Ascending aorta (tissue), 2 donors: ENCODE measurements around the gene AKT2. TPM values are rescaled to one million over a fixed set of nuclear protein-coding genes. Genes with fewer than 3 reads are reported as not detected.
A peak's percentile ranks its signal among the peaks of the same experiment; 100 is the strongest.
"Not testable (repeated sequence)": the region's sequence is repeated elsewhere in the genome, so short reads cannot be mapped to it uniquely, and the experiment has no call there.

ENCODE experiments used
- DNase-seq, 2 donors: peaks; one replicate each; pipeline ENCODE4 v3.0.0-alpha.2; 2019; ENCODE audit warnings: low spot score in 2 of 2
- H3K27ac ChIP-seq, 2 donors: fragments of 200-600 bp; sonication (generic); one replicate each; pipeline ENCODE4 v1.5.1; 2016 to 2017; ENCODE audit warnings: mild to moderate bottlenecking in 1 of 2
- H3K27me3 ChIP-seq: fragments of 200-600 bp; sonication (generic); one replicate; pipeline ENCODE4 v1.5.1; 2017
- H3K36me3 ChIP-seq, 2 donors: fragments of 200-600 bp; sonication (generic); one replicate each; pipeline ENCODE4 v1.5.1; 2016
- H3K4me1 ChIP-seq, 2 donors: fragments of 200-600 bp; sonication (generic); one replicate each; pipeline ENCODE4 v1.5.1; 2016 to 2017; ENCODE audit warnings: mild to moderate bottlenecking in 1 of 2
- H3K4me3 ChIP-seq, 2 donors: fragments of 200-600 bp; sonication (generic); one replicate each; pipeline ENCODE4 v1.5.1; 2016 to 2017; ENCODE audit warnings: mild to moderate bottlenecking in 1 of 2
- H3K9me3 ChIP-seq, 2 donors: fragments of 200-600 bp; sonication (generic); one replicate each; pipeline ENCODE4 v1.5.1; 2016
- CTCF ChIP-seq, 3 experiments: fragments of 200-600 bp in 2 of 3; fragments of 450-650 bp in 1 of 3; sonication (generic) in 2 of 3; IDR thresholded peaks; one replicate each; pipeline ENCODE4 v1.5.1; 2016 to 2019; ENCODE audit warnings: antibody characterized with exemption in 3 of 3, mild to moderate bottlenecking in 1 of 3, moderate library complexity in 1 of 3
- intact Hi-C: fragments of 100-400 bp; cut with DNase I; formaldehyde crosslinking; loops from one replicate; pipeline ENCODE4 v1.15.1; 2023
- total RNA-seq: library from RNA; depleted of rRNA; stranded (reverse); fragments of >200 nt; gene quantifications from one replicate; pipeline ENCODE4 v1.1.0, GENCODE V29; 2016

Gene AKT2
- total RNA-seq, 1 donor from 2014 or later: 137 TPM

GRCh38 chr19:40224342-40225150 lies 60.6 kb downstream of the AKT2 start:
- intact Hi-C loops: loop anchor here (5.0 to 10.0 kb wide), 2 partner anchors 63 to 380 kb away; partner anchors contain the start of genes AKT2 and FBL
- H3K36me3 ChIP-seq: no peaks in the 10 kb centered on the region
- TF ChIP-seq CTCF (IDR thresholded peaks at IDR 0.05): no peak
- no peaks in the 10 kb centered on the region for H3K9me3 ChIP-seq
- no peak for DNase-seq
- H3K27me3 ChIP-seq: peaks cover 22% of the 10 kb centered on the region
- no peak overlapping the region for H3K4me3 ChIP-seq
- H3K27ac ChIP-seq: no peak overlapping the region
- peaks cover 3 to 16% of the 10 kb centered on the region in 2 donors for H3K4me1 ChIP-seq

- Histone ChIP-seq H3K4me3 (no peak overlapping the region), H3K9me3 (no peaks in the 10 kb centered on the region), H3K27ac (no peak overlapping the region), H3K27me3 (peaks cover 22% of the 10 kb centered on the region), H3K36me3 (no peaks in the 10 kb centered on the region), H3K4me1 (peaks cover 3 to 9% of the 10 kb centered on the region in 2 donors)
- DNase-seq: no peak
- TF ChIP-seq CTCF (IDR thresholded peaks at IDR 0.05): no peak
- intact Hi-C loops: loop anchor here (2.0 to 10.0 kb wide), 3 partner anchors 32 to 378 kb away; partner anchors contain the start of genes AKT2, FBL and MAP3K10
Measured at GRCh38 chr19:40223135-40223822, 61.9 kb downstream of the AKT2 start.

- Histone ChIP-seq H3K27ac (no peak overlapping the region), H3K27me3 (peaks cover 30% of the 10 kb centered on the region), H3K4me1 (peaks cover 3 to 9% of the 10 kb centered on the region in 2 donors), H3K9me3 (no peaks in the 10 kb centered on the region), H3K36me3 (no peaks in the 10 kb centered on the region), H3K4me3 (no peak overlapping the region)
- intact Hi-C loops: loop anchor here (1.0 to 10.0 kb wide), 5 partner anchors 31 to 429 kb away; partner anchors contain the start of genes AKT2, FBL and MAP3K10
- TF ChIP-seq CTCF (IDR thresholded peaks at IDR 0.05): peak; percentile 87 to 96 (median 92)
- peak; percentile 55 to 90 for DNase-seq
Measured at GRCh38 chr19:40221858-40222619, 63.1 kb downstream of the AKT2 start.

- no peak for DNase-seq
- intact Hi-C loops: loop anchor here (5.0 to 10.0 kb wide), 2 partner anchors 67 to 376 kb away; partner anchors contain the start of genes AKT2 and FBL
- Histone ChIP-seq H3K9me3 (no peaks in the 10 kb centered on the region), H3K27me3 (peaks cover 34% of the 10 kb centered on the region), H3K27ac (no peak overlapping the region), H3K4me1 (no peaks in the 10 kb centered on the region), H3K4me3 (no peak overlapping the region), H3K36me3 (no peaks in the 10 kb centered on the region)
- TF ChIP-seq CTCF (IDR thresholded peaks at IDR 0.05): no peak
Measured at GRCh38 chr19:40220674-40221073, 64.5 kb downstream of the AKT2 start.

DNA sequence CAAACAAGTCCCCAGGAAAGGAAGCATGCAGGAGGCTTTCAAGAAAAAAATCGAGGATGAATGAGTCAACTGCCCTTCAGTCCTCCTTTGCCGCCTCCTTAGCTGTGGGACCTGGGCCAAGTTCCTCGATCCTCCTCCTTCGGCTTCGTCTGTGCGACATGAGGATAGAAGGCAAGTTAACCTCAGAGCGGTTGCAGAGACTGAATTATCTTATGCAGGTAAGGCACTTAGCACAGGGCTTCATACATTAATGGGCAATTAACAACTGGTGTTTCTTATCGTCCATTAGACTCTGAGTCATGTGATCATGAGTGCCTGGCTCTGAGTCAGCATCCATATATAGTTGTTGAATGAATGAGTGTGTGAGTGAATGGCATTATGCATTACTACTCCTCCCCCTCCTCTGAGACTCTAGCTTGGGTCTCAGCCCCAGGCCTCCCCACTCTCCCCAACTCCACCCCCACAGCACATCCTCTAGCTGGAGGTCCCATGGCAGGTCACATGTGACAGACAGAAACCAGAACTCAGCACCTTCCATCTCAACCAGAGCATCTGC lies 65.3 kb downstream of the AKT2 start:
- Histone ChIP-seq H3K27me3 (peaks cover 29% of the 10 kb centered on the region), H3K27ac (no peak overlapping the region), H3K36me3 (no peaks in the 10 kb centered on the region), H3K9me3 (no peaks in the 10 kb centered on the region), H3K4me1 (no peaks in the 10 kb centered on the region), H3K4me3 (no peak overlapping the region)
- intact Hi-C loops: loop anchor here (5.0 to 10.0 kb wide), 2 partner anchors 68 to 375 kb away; partner anchors contain the start of genes AKT2 and FBL
- TF ChIP-seq CTCF (IDR thresholded peaks at IDR 0.05): no peak
- DNase-seq: no peak

DNA sequence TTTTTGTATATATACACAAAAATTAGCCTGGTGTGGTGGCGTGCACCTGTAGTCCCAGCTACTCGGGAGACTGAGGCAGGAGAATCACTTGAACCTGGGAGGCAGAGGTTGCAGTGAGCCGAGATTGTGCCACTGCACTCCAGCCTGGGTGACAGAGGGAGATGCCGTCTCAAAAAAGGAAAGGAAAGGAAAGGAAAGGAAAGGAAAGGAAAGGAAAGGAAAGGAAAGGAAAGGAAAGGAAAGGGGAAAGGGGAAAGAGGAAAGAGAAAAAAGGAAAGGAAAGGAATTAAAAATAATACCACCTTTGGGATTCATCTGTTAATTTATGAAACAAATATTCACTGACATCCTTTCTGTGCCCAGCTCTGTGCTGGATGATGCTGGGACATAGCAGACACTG lies 66.1 kb downstream of the AKT2 start:
- H3K4me1 ChIP-seq, DNase-seq, intact Hi-C loops, H3K9me3 ChIP-seq, H3K36me3 ChIP-seq, H3K27ac ChIP-seq, H3K4me3 ChIP-seq: not testable (repeated sequence)
- peaks cover 23% of the 10 kb centered on the region for H3K27me3 ChIP-seq
